GM23338 (cell line): Measurements from ENCODE around the gene DRC7. TPM values are rescaled to one million over a fixed set of nuclear protein-coding genes. Genes with fewer than 3 reads are reported as not detected.

Source experiments
- ATAC-seq: fragments of 200-7000 bp; cut with Tn5 transposase; 3 replicates; pipeline ENCODE4 v1.9.1; 2020
- DNase-seq: peaks from one replicate; pipeline ENCODE4 v3.0.0-alpha.2; 2015; ENCODE audit warnings: low spot score
- H2AFZ ChIP-seq: fragments of 200-600 bp; sonication (generic); 2 replicates; pipeline ENCODE4 v1.8.0; 2016; ENCODE audit warnings: antibody characterized with exemption, mild to moderate bottlenecking, moderate library complexity
- H3F3A ChIP-seq: fragments of 200-600 bp; sonication (generic); replicated peaks from 2 replicates; pipeline ENCODE4 v1.8.0; 2017; ENCODE audit warnings: antibody characterized with exemption, mixed run types, low read depth
- H3K27ac ChIP-seq: fragments of 200-600 bp; sonication (generic); 2 replicates; pipeline ENCODE4 v1.6.1; 2016; ENCODE audit warnings: low read depth
- H3K27me3 ChIP-seq: fragments of 200-600 bp; sonication (generic); 2 replicates; pipeline ENCODE4 v1.8.0; 2016; ENCODE audit warnings: mild to moderate bottlenecking, mixed run types, moderate library complexity; ENCODE audit not compliant: insufficient read depth
- H3K36me3 ChIP-seq: fragments of 200-600 bp; sonication (generic); 2 replicates; pipeline ENCODE4 v1.8.0; 2016; ENCODE audit warnings: mild to moderate bottlenecking; ENCODE audit not compliant: insufficient read depth
- H3K4me1 ChIP-seq: fragments of 200-600 bp; sonication (generic); 2 replicates; pipeline ENCODE4 v1.8.0; 2016; ENCODE audit warnings: mild to moderate bottlenecking, moderate library complexity; ENCODE audit not compliant: insufficient read depth
- H3K4me2 ChIP-seq: fragments of 200-600 bp; sonication (generic); 2 replicates; pipeline ENCODE4 v1.7.1; 2017; ENCODE audit warnings: mixed run types
- H3K4me3 ChIP-seq: fragments of 200-600 bp; sonication (generic); 2 replicates; pipeline ENCODE4 v1.6.1; 2016; ENCODE audit warnings: mixed run types
- H3K79me2 ChIP-seq: fragments of 200-600 bp; sonication (generic); replicated peaks from 2 replicates; pipeline ENCODE4 v1.8.0; 2017; ENCODE audit warnings: mild to moderate bottlenecking; ENCODE audit not compliant: insufficient read depth
- H3K9me2 ChIP-seq: fragments of 200-600 bp; sonication (generic); 2 replicates; pipeline ENCODE4 v1.8.0; 2017; ENCODE audit not compliant: insufficient read depth
- H4K20me1 ChIP-seq: fragments of 200-600 bp; sonication (generic); replicated peaks from 2 replicates; pipeline ENCODE4 v1.8.0; 2017; ENCODE audit warnings: mild to moderate bottlenecking; ENCODE audit not compliant: insufficient read depth
- H3K27ac Mint-ChIP-seq: 2 replicates; pipeline ENCODE4 v1.8.0; 2020; ENCODE audit warnings: inconsistent platforms, mild to moderate bottlenecking, moderate library complexity, mixed read lengths
- H3K27me3 Mint-ChIP-seq: 3 replicates; pipeline ENCODE4 v1.8.0; 2022; ENCODE audit warnings: low read depth, mild to moderate bottlenecking, moderate library complexity, mixed read lengths, inconsistent platforms; ENCODE audit not compliant: insufficient read depth, poor library complexity
- H3K36me3 Mint-ChIP-seq: 3 replicates; pipeline ENCODE4 v1.8.0; 2021; ENCODE audit warnings: low read depth, mild to moderate bottlenecking, inconsistent platforms, moderate library complexity, mixed read lengths
- H3K4me1 Mint-ChIP-seq: 3 replicates; pipeline ENCODE4 v1.8.0; 2020; ENCODE audit warnings: mild to moderate bottlenecking, inconsistent platforms, mixed read lengths
- H3K4me3 Mint-ChIP-seq: 3 replicates; pipeline ENCODE4 v1.8.0; 2021; ENCODE audit warnings: moderate library complexity, mild to moderate bottlenecking, inconsistent platforms, mixed read lengths
- H3K9me3 Mint-ChIP-seq: 3 replicates; pipeline ENCODE4 v1.8.0; 2020; ENCODE audit warnings: moderate library complexity, mild to moderate bottlenecking, inconsistent platforms, mixed read lengths
- CREB1 ChIP-seq: fragments of 250-450 bp; sonication (Bioruptor Pico); IDR thresholded peaks from 2 replicates; pipeline ENCODE4 v1.5.0; 2020; ENCODE audit warnings: low read depth, mild to moderate bottlenecking, moderate library complexity
- CTCF ChIP-seq, 2 experiments: fragments of 200-600 bp in 1 of 2; sonication (generic) in 1 of 2; conservative IDR thresholded peaks; 2 replicates each; pipeline versions ENCODE4 v1.5.1 to v1.6.1; 2016 to 2017; ENCODE audit warnings: antibody characterized with exemption in 2 of 2, low read depth in 2 of 2, mild to moderate bottlenecking in 2 of 2, moderate library complexity in 1 of 2
- EZH2 ChIP-seq: fragments of 200-600 bp; sonication (generic); IDR thresholded peaks from one replicate; pipeline ENCODE4 v1.8.0; 2017; ENCODE audit warnings: antibody characterized with exemption, mild to moderate bottlenecking, low read depth; ENCODE audit not compliant: unreplicated experiment
- EZH2phosphoT487 ChIP-seq: fragments of 200-600 bp; sonication (generic); IDR thresholded peaks from one replicate; pipeline ENCODE4 v1.8.1; 2018; ENCODE audit warnings: antibody characterized with exemption; ENCODE audit not compliant: unreplicated experiment
- JUNB ChIP-seq: IDR thresholded peaks from one replicate; pipeline ENCODE4 v1.6.1; 2016; ENCODE audit warnings: antibody characterized with exemption; ENCODE audit not compliant: unreplicated experiment
- polyA plus RNA-seq: library from polyadenylated mRNA; unstranded; fragments of >200 nt; fragmentation: Nextera tagmentation; extraction: Ambion mirVana; gene quantifications from 2 replicates; pipeline ENCODE4 v1.2.1, GENCODE V29; 2016
- total RNA-seq: library from RNA; depleted of rRNA; stranded (reverse); fragments of >200 nt; shearing (Covaris generic); gene quantifications from 2 replicates; pipeline ENCODE4 v1.2.3, GENCODE V29; 2014
- TF ChIP-seq, protein P1 (sequence below): IDR thresholded peaks from 2 replicates; pipeline ENCODE4 v1.6.1; 2016; ENCODE audit warnings: antibody characterized with exemption
- TF ChIP-seq, protein P2 (sequence below): IDR thresholded peaks from one replicate; pipeline ENCODE4 v1.6.1; 2018; ENCODE audit warnings: antibody characterized with exemption; ENCODE audit not compliant: unreplicated experiment

DRC7 gene
- total and polyA plus RNA-seq, 2 experiments from 2014 or later: not detected

- TF ChIP-seq, protein P1, sequence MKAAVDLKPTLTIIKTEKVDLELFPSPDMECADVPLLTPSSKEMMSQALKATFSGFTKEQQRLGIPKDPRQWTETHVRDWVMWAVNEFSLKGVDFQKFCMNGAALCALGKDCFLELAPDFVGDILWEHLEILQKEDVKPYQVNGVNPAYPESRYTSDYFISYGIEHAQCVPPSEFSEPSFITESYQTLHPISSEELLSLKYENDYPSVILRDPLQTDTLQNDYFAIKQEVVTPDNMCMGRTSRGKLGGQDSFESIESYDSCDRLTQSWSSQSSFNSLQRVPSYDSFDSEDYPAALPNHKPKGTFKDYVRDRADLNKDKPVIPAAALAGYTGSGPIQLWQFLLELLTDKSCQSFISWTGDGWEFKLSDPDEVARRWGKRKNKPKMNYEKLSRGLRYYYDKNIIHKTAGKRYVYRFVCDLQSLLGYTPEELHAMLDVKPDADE: no peak
- TF ChIP-seq EZH2: no peak
- TF ChIP-seq CTCF (conservative IDR thresholded peaks at IDR 0.05; ENCODE audit: low read depth in 2 of 2): no peak
Measured at GRCh38 chr16:57649846-57650245, 44.8 kb upstream of the DRC7 start (continued).

DNA sequence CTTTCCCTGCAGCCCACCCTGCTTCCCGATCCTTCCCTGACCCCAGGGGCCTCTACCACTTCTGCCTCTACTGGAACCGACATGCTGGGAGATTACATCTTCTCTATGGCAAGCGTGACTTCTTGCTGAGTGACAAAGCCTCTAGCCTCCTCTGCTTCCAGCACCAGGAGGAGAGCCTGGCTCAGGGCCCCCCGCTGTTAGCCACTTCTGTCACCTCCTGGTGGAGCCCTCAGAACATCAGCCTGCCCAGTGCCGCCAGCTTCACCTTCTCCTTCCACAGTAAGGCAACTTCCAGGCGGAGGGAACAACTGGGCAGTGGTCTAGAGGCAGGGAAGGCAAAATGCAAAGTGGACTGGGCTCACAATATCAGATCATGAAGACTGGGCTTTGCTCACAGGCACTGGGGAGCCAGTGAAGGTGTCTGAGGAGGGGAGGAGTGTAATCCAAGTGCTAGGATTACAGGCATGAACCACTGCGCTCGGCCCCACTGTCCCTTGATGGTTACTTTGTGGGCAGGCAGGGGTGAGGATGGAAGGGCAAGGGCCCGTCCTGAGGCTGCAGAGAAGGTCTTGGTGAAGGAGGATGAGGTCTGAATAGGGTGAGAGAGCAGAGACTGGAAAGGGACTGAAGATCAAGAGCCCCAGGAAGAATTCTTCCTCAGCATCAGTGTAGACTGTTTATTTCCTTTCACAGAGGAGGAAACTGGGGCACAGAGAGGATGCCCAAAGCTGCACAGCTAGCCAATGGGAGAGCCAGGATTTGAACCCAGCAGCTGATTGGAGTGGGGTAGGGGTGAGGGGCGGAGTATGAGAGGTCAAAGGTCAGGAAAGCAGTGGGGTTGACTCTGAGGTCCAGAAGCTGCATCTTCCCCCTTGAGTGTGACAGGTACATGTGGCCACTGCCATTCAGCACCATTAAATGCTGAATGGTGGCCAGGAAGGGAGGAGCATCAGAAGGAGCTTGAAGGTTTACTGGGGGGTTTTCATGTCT lies 43.0 kb upstream of the DRC7 start:
- Histone ChIP-seq H3K27ac (no peak overlapping the region), H3K79me2 (no peaks in the 10 kb centered on the region), H4K20me1 (no peaks in the 10 kb centered on the region), H3K36me3 (no peaks in the 10 kb centered on the region), H3K4me3 (no peak overlapping the region), H2AFZ (no peak overlapping the region), H3K27me3 (no peaks in the 10 kb centered on the region), H3K9me2 (no peaks in the 10 kb centered on the region), H3K4me2 (no peak overlapping the region), H3K4me1 (no peaks in the 10 kb centered on the region), H3F3A (no peaks in the 10 kb centered on the region)
- Mint-ChIP-seq H3K4me1 (no peaks in the 10 kb centered on the region), H3K9me3 (no peaks in the 10 kb centered on the region), H3K4me3 (no peak overlapping the region), H3K36me3 (no peaks in the 10 kb centered on the region), H3K27ac (no peak overlapping the region), H3K27me3 (peaks cover 13% of the 10 kb centered on the region)
- no peak for ATAC-seq
- no peak for DNase-seq
- TF ChIP-seq CREB1 (CRISPR knock-in tag): no peak
- no peak for TF ChIP-seq EZH2phosphoT487
- TF ChIP-seq, protein P2, sequence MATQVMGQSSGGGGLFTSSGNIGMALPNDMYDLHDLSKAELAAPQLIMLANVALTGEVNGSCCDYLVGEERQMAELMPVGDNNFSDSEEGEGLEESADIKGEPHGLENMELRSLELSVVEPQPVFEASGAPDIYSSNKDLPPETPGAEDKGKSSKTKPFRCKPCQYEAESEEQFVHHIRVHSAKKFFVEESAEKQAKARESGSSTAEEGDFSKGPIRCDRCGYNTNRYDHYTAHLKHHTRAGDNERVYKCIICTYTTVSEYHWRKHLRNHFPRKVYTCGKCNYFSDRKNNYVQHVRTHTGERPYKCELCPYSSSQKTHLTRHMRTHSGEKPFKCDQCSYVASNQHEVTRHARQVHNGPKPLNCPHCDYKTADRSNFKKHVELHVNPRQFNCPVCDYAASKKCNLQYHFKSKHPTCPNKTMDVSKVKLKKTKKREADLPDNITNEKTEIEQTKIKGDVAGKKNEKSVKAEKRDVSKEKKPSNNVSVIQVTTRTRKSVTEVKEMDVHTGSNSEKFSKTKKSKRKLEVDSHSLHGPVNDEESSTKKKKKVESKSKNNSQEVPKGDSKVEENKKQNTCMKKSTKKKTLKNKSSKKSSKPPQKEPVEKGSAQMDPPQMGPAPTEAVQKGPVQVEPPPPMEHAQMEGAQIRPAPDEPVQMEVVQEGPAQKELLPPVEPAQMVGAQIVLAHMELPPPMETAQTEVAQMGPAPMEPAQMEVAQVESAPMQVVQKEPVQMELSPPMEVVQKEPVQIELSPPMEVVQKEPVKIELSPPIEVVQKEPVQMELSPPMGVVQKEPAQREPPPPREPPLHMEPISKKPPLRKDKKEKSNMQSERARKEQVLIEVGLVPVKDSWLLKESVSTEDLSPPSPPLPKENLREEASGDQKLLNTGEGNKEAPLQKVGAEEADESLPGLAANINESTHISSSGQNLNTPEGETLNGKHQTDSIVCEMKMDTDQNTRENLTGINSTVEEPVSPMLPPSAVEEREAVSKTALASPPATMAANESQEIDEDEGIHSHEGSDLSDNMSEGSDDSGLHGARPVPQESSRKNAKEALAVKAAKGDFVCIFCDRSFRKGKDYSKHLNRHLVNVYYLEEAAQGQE: no peak
- TF ChIP-seq EZH2: no peak
- TF ChIP-seq CTCF (conservative IDR thresholded peaks at IDR 0.05; ENCODE audit: low read depth in 2 of 2): no peak
- TF ChIP-seq, protein P1: no peak
- TF ChIP-seq JUNB: no peak
